CD4-positive, alpha-beta T cell treated with Interleukin-6 at 100 ng/mL for 8 hours (primary cell): ENCODE measurements around the gene SLC41A3.
A peak's percentile ranks its signal among the peaks of the same experiment; 100 is the strongest.
"Not testable (repeated sequence)": the region's sequence is repeated elsewhere in the genome, so short reads cannot be mapped to it uniquely, and the experiment has no call there.

Source experiments
- DNase-seq: peaks from one replicate; pipeline ENCODE4 v3.0.0-alpha.2; 2020; ENCODE audit warnings: mixed read lengths, low spot score

SLC41A3 gene

GRCh38 chr3:126002189-126002588, 81.7 kb downstream of the SLC41A3 start:
- DNase-seq: no peak

GRCh38 chr3:125996751-125997150, 87.2 kb downstream of the SLC41A3 start:
- DNase-seq: not testable (repeated sequence)

- DNase-seq: peak; percentile 69
Observed at GRCh38 chr3:125990253-125990970, 93.5 kb downstream of the SLC41A3 start.

DNA sequence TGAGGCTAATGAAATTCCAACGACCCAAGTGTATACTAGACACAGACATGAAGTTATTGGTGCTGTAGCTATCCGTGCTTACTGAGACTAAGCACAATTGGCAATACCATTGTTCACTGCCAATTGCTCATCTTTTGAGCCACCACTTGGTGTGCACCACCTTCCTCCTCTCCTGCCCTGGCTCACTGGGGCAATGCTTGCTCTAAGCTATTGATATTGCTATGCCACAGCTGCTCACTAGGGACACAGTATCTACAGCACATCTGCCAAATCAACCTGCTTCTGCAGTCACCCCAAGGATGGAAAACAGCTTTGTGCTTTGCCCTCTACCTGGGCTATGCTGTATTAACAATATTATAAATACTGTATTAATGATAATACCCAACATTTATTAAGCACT, 99.0 kb downstream of the SLC41A3 start:
- not testable (repeated sequence) for DNase-seq

DNA sequence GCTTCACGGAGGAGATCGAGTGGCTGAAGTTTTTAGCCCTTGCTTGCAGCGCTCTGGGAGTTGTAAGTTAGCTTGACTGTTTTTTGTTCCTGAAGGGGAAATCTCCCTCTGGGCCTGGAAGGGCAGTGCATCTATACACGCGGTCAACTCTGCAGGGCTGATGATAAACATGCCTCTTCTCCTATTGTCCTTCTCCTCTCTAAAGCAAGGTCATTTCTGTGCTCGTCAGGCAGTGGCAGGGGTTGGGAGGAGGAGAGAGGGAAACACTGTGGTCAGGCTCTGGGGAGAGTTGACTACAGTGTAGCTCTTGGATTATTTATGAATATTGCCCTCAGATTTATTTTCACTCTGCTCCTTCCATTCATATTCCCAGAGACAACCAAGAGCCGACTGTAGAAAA, 106.8 kb downstream of the SLC41A3 start:
- not testable (repeated sequence) for DNase-seq

DNA sequence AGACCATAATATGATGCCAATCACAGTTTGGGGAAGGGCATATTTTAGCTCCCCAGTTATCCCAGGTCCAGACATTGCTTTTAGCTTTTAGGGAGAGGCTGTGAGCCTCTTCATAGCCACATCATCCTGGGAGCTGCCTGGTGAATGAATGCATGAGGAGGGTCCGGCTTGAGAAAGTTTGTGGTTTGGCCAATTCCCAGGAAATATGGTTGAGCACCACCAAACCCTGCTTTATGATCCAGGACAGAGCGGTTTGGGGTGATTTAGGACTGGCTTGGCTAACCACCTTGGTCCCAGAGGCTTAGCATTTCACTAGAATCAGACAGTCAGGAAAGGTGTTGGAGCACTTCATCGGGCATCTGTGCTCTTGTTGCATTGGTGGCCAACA, 107.9 kb downstream of the SLC41A3 start:
- not testable (repeated sequence) for DNase-seq

DNA sequence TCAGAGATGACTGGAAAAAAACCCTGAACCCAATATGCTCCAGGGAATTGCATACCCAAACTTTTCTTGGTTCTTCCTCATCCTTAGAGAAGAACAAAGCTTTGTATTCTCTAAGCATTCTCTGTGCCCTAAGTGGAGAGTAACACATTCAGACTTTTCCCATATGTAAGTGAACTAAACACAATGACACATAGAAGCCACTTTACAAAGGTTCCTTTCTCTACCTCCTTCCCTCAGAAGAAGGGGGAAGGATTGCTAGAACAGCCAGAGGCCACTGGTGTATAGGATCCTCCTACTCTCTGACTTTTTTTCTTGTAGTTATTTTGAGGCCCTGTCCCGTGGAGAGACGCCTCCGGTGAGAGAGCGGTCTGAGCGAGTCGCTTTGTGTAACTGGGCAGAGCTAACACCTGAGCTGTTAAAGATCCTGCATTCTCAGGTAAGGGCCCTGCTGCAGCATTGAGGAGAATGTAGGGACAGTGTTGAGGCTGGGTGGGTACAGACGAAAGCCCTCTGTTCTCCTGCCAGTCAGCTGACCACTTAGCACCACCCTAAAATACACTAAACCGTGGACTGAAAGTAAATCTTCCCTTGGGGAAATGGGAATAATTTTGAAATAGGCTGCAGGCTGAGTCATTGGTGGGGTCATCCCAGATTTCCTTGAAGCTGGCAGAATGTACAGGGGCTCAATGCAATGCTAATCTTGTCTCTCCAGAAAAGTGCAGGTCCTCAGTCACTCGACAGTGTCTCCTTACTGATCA, 108.5 kb downstream of the SLC41A3 start:
- not testable (repeated sequence) for DNase-seq

DNA sequence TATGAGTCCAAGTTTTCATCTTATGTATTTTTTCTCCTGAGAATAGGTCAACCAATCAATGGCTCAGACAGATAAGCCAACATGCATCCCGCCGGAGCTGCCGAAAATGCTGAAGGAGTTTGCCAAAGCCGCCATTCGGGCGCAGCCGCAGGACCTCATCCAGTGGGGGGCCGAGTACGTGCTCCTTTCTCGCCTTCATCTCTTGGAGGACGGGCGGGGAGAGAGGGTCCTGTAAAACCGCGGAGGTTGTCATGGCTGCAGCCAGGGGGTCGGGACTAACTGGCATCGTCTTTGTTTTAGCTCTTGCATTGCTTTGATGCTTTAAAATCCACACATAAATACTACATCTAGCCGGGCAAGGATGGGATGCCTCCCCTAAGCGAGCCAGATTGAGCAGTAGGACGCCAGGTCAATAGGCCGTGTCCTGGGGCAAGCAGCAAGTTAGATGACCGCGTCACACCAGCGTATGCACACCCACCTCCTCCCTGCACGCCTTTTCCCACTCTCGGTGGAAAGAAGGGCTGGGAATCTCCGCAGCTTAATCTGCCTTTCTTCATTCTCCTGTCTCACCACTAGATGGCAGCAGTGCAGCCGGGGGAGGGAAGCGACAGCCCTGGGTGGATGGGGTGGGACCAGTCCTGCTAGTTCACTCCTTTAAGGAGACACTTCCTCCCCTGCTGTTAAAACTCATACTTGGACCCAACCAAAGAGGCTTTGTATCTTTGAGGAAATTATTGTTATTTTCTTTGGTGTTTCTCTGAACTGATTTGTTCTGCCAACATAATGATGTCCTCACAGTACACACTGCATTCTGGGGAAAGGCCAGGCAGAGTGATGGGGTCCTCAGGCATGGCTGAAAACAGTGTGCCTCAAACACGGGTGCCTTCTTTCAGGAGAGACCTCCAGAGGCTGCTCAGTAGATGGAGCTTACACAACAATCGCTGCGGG, 111.7 kb downstream of the SLC41A3 start:
- DNase-seq: not testable (repeated sequence)

DNA sequence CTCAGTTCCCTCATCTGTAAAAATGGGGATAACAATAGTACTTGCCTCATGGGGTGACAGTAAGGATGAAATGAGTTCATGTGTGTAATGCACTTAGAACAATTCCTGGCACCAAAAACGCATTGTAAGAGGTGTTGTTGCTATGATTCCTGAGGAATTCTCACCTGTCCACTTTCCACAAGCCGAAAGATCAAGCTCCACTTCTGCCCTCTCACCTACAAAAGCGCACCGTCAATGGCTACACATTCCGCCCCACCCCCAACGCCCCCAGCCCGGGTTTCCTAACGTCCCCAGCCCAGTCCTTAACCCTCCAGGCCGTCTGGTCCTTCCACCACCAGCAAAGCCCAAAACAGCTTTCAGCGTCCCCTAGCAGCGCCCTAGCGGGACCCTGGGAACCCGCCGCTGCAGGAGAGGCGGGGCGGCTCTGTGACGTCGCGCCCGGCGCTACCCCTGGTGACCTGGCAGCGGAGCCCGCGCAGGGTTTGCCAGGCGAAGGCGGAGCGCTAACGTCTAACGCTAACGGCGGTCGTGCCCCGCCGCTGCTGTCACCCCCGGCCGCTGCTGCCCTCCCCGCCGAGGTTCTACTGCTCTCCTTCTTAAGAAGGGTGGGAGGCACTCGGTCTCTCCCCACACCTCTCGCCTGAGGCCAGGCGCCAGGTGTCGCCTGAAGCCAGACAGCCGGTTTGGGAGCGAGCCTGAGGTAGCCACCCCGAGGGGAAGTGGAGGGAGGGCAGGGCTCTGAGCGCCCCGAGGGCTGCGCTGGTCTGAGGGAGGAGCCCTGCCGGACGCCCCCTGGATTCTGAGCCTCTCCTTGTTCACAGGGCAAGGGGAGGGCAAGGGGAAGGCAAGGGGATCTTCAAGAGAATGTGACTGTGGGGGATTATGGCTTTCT, 115.0 kb downstream of the SLC41A3 start, which contains the start of gene ROPN1B:
Gene ROPN1B, plus strand, starts transcription at position 478 of the 892 bp plus-strand sequence. CDS start 2,877 bp downstream, outside the sequence.
- DNase-seq: not testable (repeated sequence)

GRCh38 chr3:125968121-125968520, 115.8 kb downstream of the SLC41A3 start:
- DNase-seq: not testable (repeated sequence)

- DNase-seq: no peak
Observed at GRCh38 chr3:125967156-125967555, 116.8 kb downstream of the SLC41A3 start.

DNA sequence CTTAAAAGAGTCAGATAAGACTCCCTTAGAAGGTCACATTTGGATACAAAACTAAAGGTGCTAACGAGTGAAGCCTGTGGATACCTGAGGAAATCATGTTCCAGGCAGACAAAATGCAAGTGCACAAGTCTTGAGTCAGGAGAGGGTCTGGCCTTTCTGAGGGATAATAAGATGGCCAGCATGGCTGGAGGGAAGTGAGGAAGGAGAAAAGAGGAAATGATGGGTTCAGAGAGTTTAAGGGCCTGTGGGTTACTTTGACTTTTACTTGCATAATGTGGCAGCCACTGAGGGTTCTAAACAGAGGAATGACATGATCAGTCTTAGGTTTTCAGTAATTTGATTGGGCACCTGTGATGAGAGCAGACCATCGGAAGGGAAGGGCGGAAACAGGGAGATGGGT, 118.4 kb downstream of the SLC41A3 start:
- no peak for DNase-seq

- not testable (repeated sequence) for DNase-seq
Observed at GRCh38 chr3:125963834-125964233, 120.1 kb downstream of the SLC41A3 start.

- DNase-seq: no peak
Observed at GRCh38 chr3:125961289-125961589, 122.7 kb downstream of the SLC41A3 start.

- no peak for DNase-seq
Observed at GRCh38 chr3:125960456-125961288, 123.3 kb downstream of the SLC41A3 start.

GRCh38 chr3:125960066-125960424, 123.9 kb downstream of the SLC41A3 start:
- DNase-seq: no peak

GRCh38 chr3:125959317-125960065, 124.4 kb downstream of the SLC41A3 start:
- DNase-seq: no peak

- no peak for DNase-seq
Observed at GRCh38 chr3:125958511-125959316, 125.2 kb downstream of the SLC41A3 start.
